OCI-LY3 (cell line): ENCODE measurements around the gene ATRAID.

Experiments used
- H2AFZ ChIP-seq: fragments of 200-600, 300-600 bp; shearing (Covaris generic); 2 replicates; pipeline ENCODE4 v1.6.0; 2014; ENCODE audit warnings: antibody characterized with exemption, low read depth, low read length
- H3K27ac ChIP-seq: fragments of 200-600, 300-600 bp; sonication (generic); 2 replicates; pipeline ENCODE4 v1.5.1; 2014; ENCODE audit warnings: mild to moderate bottlenecking, low read length, moderate library complexity, mixed read lengths
- H3K27me3 ChIP-seq: fragments of 200-600, 300-600 bp; sonication (generic); 2 replicates; pipeline ENCODE4 v1.6.1; 2014; ENCODE audit warnings: low read depth, low read length, mixed read lengths
- H3K36me3 ChIP-seq: fragments of 200-600, 300-600 bp; sonication (generic); replicated peaks from 2 replicates; pipeline ENCODE3; 2014; ENCODE audit warnings: low read depth, low read length, mixed read lengths
- H3K4me1 ChIP-seq: fragments of 300-600, 200-600 bp; sonication (generic); 2 replicates; pipeline ENCODE4 v1.6.1; 2014; ENCODE audit warnings: low read length, mixed read lengths
- H3K4me2 ChIP-seq: fragments of 200-600, 300-600 bp; sonication (generic); 2 replicates; pipeline ENCODE4 v1.6.1; 2014; ENCODE audit warnings: low read length, mixed read lengths
- H3K4me3 ChIP-seq: fragments of 300-600, 200-600 bp; sonication (generic); 2 replicates; pipeline ENCODE4 v1.5.1; 2014; ENCODE audit warnings: antibody characterized with exemption, mild to moderate bottlenecking, low read length, moderate library complexity
- H3K79me2 ChIP-seq: fragments of 300-600, 200-600 bp; shearing (Covaris generic); 2 replicates; pipeline ENCODE4 v1.6.1; 2014; ENCODE audit warnings: mild to moderate bottlenecking, low read length, mixed read lengths
- H3K9ac ChIP-seq: fragments of 300-600, 200-600 bp; shearing (Covaris generic); 2 replicates; pipeline ENCODE4 v1.6.0; 2014; ENCODE audit warnings: mild to moderate bottlenecking, low read length, moderate library complexity
- H3K9me3 ChIP-seq: fragments of 200-600, 300-600 bp; shearing (Covaris generic); 2 replicates; pipeline ENCODE4 v1.6.1; 2014; ENCODE audit warnings: low read length, mixed read lengths; ENCODE audit not compliant: insufficient read depth
- H4K20me1 ChIP-seq: fragments of 200-600, 300-600 bp; sonication (generic); 2 replicates; pipeline ENCODE4 v1.6.1; 2016; ENCODE audit warnings: low read length, mixed read lengths; ENCODE audit not compliant: insufficient read depth
- CTCF ChIP-seq: fragments of 200-600, 300-600 bp; sonication (generic); IDR thresholded peaks from 2 replicates; pipeline ENCODE4 v1.5.1; 2014; ENCODE audit warnings: antibody characterized with exemption, low read length, low read depth
- EZH2phosphoT487 ChIP-seq: fragments of 200-600 bp; shearing (Covaris generic); IDR thresholded peaks from 2 replicates; pipeline ENCODE4 v1.6.1; 2018; ENCODE audit warnings: antibody characterized with exemption, mixed run types, low read depth

ATRAID gene

GRCh38 chr2:27249159-27249890, 37.5 kb downstream of the ATRAID start:
- H3K4me3 ChIP-seq: no peak overlapping the region
- no peak overlapping the region for H3K4me2 ChIP-seq
- H3K36me3 ChIP-seq: peaks cover 7% of the 10 kb centered on the region
- H2AFZ ChIP-seq: peak overlapping the region; percentile 99
- H4K20me1 ChIP-seq: no peaks in the 10 kb centered on the region
- TF ChIP-seq CTCF: no peak
- TF ChIP-seq EZH2phosphoT487: no peak
- peaks cover 20% of the 10 kb centered on the region for H3K4me1 ChIP-seq
- no peak overlapping the region for H3K27ac ChIP-seq
- H3K27me3 ChIP-seq: peaks cover 7% of the 10 kb centered on the region; the same call in 1 of the 2 replicates
- no peak overlapping the region for H3K9ac ChIP-seq
- H3K79me2 ChIP-seq: no peaks in the 10 kb centered on the region
- H3K9me3 ChIP-seq: no peaks in the 10 kb centered on the region

- peak overlapping the region; percentile 76 for H3K4me2 ChIP-seq
- H3K4me3 ChIP-seq: peak overlapping the region; percentile 60
- H3K79me2 ChIP-seq: no peaks in the 10 kb centered on the region
- peaks cover 4% of the 10 kb centered on the region for H3K36me3 ChIP-seq
- no peaks in the 10 kb centered on the region for H3K9me3 ChIP-seq
- TF ChIP-seq EZH2phosphoT487: no peak
- peak; percentile 88 for TF ChIP-seq CTCF
- peaks cover 20% of the 10 kb centered on the region for H3K4me1 ChIP-seq
- peak overlapping the region; percentile 36; the same call in 1 of the 2 replicates for H3K9ac ChIP-seq
- no peaks in the 10 kb centered on the region for H4K20me1 ChIP-seq
- no peak overlapping the region for H3K27ac ChIP-seq
- H3K27me3 ChIP-seq: peaks cover 7% of the 10 kb centered on the region; the same call in 1 of the 2 replicates
- H2AFZ ChIP-seq: peak overlapping the region; percentile 99
These were observed 38.2 kb downstream of the ATRAID start for GRCh38 chr2:27249891-27250651.

GRCh38 chr2:27250652-27251379, 39.0 kb downstream of the ATRAID start:
- no peaks in the 10 kb centered on the region for H3K36me3 ChIP-seq
- H3K9me3 ChIP-seq: no peaks in the 10 kb centered on the region
- H4K20me1 ChIP-seq: no peaks in the 10 kb centered on the region
- H2AFZ ChIP-seq: peak overlapping the region; percentile 99
- H3K79me2 ChIP-seq: no peaks in the 10 kb centered on the region
- no peak overlapping the region for H3K27ac ChIP-seq
- peak overlapping the region; percentile 76 for H3K4me2 ChIP-seq
- H3K9ac ChIP-seq: peak overlapping the region; percentile 36; the same call in 1 of the 2 replicates
- peak overlapping the region; percentile 60 for H3K4me3 ChIP-seq
- H3K4me1 ChIP-seq: peaks cover 20% of the 10 kb centered on the region
- H3K27me3 ChIP-seq: peaks cover 7% of the 10 kb centered on the region; the same call in 1 of the 2 replicates
- TF ChIP-seq EZH2phosphoT487 (no peak), CTCF (no peak)
